ENCODE results near the gene NEK1.

NEK1 gene

GRCh38 chr4:169412046-169412445 lies 200.3 kb downstream of the NEK1 start:
- no peak for DNase-seq

DNA sequence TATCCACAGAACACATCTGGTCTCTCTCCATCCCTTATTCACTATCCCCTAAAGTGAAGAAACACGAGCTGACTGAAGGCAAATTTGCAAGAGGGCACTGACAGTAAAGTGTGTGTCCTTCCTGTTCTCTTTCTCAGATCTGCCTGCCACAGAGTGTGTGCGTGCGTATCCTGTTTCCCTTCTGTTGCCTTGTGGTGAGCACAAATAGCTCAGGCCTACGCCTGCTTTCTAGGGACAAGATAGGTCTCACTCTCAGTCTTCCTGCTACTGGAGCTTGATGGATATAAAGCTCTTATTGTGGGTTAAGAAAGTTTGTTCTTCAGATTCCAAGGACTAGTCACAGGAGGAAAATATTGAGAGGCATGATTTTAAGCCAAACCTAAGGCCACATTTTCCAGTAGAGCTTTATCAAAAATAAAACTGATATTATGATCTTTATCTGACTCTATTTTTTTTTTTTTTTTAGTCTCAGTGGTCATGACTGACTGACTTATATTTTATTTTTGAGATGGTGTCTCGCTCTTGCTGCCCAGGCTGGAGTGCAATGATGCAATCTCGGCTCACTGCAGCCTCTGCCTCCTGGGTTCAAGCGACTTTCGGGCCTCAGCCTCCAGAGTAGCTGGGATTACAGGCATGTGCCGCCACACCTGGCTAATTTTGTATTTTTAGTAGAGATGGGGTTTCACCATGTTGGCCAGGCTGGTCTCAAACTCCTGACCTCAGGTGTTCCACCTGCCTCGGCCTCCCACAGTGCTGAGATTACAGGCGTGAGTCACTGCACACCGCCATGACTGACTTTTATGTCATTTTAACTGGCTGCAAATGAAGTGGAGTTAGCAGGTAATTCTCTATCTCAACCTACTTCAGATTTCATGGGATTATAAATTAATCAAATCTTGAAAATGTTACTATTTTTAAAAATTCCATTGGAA lies 201.3 kb downstream of the NEK1 start:
- no peak for DNase-seq

- no peak for DNase-seq
These were observed 205.1 kb downstream of the NEK1 start for GRCh38 chr4:169407217-169407845.

DNA sequence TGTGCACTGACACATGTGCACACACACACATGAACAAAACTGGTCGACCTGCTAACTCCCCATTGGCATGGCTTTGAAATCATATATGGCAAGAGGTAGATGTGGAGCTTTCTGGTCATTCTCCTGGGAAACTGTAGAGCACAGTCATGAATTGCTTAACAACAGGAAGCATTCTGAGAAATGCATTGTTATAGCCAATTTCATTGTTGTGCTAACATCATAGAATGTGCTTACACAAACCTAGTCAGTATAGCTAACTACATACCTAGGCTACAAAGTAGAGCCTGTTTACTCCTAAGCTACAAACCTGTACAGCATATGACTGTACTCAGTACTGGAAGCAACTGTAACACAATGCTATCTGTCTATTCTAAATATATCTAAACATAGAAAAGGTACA lies 207.4 kb downstream of the NEK1 start:
- no peak for DNase-seq

- DNase-seq: no peak
These were observed 211.6 kb downstream of the NEK1 start for GRCh38 chr4:169400832-169401231.

GRCh38 chr4:169399976-169400767 lies 212.2 kb downstream of the NEK1 start:
- no peak for DNase-seq

- no peak for DNase-seq
These were observed 214.1 kb downstream of the NEK1 start for GRCh38 chr4:169398316-169398715.

DNA sequence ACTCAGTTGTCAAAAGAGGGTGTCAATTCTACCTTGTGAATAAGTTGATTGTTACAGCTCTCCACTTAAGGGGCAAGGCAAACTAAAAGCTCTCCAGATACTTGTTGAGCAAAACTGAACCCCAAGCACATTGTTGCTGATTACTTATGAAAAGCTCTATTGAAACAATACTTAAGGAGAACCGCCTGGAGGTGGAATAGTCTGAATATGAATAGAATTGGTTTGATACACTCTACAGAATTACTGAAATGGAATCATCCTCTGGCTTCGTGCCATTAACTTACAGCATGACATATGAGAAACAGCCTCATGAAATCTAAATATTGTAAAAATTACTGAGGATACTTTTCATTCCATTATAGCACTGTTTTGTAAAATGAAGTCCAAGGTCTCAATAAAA lies 214.6 kb downstream of the NEK1 start:
- DNase-seq: no peak

DNA sequence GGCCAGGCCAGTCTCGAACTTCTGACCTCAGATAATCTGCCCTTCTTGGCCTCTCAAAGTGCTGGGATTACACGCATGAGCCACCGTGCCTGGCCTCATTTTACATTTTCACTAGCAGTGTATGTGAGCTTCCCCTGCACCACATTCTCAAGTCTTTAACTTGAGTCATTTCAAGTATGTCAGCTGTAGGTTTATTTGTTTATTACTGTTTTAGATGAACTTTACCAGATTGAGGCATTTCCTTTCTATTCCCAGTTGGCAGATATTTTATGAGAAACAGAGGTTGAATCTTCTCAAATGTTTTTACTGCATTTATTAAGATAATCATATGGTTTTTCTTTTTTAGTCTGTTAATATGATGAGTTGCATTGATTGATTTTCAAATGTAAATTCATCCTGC lies 227.0 kb downstream of the NEK1 start:
- DNase-seq: no peak

DNA sequence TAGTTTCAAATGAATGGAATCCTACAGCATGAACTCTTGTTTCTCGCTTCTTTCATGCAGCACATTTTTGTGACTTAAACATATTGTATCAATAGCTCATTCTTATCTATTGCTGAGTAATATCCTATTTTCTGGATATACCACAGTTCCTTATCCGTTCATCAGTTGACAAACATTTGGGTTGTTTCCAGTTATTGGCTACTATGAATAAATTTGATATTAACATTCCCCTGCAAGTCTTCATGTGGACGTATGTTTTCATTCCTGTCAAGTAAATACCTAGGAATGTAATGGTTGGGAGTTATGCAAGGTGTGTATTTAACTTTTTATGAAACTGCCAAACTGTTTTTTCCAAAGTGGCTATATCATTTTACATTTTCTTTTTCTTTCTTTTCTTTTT lies 227.6 kb downstream of the NEK1 start:
- DNase-seq: no peak

GRCh38 chr4:169383724-169384123 lies 228.7 kb downstream of the NEK1 start:
- no peak for DNase-seq

DNA sequence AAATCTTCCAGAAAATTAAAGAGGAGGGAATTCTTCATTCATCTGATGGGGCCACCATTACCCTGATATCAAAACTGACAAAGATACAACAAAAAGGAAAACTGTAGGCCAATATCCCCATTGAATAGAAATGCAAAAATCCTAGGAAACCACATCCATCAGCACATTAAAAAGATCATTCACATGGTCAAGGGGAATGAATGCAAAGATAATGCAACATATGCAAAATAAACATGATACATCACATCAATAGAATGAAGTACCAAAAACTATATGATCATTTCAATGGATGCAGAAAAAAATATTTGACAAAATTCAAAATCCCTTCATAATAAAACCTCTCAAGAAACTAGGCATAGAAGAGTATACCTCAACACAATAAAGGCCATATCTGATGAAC lies 232.7 kb downstream of the NEK1 start:
- no peak for DNase-seq

DNA sequence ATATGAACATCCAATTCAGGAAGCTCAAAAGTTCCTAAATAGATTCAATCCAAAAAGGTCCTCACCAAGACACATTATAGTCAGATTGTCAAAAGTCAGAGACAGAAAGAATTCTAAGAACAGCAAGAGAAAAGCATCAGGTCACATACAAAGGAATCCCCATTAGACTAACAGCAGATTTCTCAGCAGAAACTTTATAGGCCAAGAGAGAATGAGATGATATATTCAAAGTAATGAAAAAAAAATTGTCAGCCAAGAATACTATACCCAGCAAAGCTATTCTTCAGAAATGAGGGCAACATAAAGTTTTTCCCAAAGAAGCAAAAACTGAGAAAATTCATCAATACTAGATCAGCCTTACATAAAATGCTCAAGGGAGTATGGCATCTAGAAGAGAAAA lies 235.0 kb downstream of the NEK1 start:
- DNase-seq: no peak

DNA sequence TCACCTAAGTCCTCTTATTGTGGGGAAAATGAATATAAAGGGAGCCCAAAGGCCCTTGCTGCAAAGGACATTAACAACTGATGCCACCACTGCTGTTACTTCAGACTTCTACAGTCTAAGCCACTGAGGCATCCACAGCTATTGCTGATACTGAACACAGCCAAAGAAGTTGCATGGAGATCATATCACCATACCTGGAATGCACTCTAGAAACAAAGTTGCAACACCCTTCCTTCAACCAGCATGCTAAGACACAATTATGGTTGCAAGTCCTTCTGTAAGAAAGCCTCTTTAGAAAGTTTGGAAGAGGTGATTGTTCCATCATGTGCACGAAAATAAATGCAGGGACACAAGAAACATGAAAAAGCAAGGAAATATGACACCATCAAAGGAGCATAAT lies 236.0 kb downstream of the NEK1 start:
- DNase-seq: no peak

- DNase-seq: no peak
These were observed 239.6 kb downstream of the NEK1 start for GRCh38 chr4:169372791-169373190.

GRCh38 chr4:169369634-169370033 lies 242.7 kb downstream of the NEK1 start:
- DNase-seq: no peak

DNA sequence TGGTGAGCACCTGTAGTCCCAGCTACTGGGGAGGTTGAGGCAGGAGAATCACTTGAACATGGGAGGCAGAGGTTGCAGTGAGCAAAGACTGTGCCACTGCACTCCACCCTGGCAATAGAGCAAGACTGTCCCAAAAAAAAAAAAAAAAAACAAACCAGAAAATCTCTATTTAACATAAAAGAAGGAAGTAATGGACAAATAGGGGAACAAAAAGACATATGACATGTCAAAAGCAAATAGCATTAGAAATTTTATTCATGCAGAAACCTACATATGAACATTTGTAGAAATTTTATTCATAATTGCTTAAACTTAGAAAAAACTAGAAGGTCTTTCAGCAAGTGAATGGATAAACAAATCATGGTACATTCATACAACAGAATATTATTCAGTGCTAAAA lies 244.6 kb downstream of the NEK1 start:
- DNase-seq: no peak

- DNase-seq: no peak
These were observed 245.6 kb downstream of the NEK1 start for GRCh38 chr4:169366821-169367220.

GRCh38 chr4:169362607-169363006 lies 249.8 kb downstream of the NEK1 start:
- no peak for DNase-seq

- no peak for DNase-seq
These were observed 250.6 kb downstream of the NEK1 start for GRCh38 chr4:169361756-169362155.

GRCh38 chr4:169359961-169360360 lies 252.4 kb downstream of the NEK1 start:
- no peak for DNase-seq

DNA sequence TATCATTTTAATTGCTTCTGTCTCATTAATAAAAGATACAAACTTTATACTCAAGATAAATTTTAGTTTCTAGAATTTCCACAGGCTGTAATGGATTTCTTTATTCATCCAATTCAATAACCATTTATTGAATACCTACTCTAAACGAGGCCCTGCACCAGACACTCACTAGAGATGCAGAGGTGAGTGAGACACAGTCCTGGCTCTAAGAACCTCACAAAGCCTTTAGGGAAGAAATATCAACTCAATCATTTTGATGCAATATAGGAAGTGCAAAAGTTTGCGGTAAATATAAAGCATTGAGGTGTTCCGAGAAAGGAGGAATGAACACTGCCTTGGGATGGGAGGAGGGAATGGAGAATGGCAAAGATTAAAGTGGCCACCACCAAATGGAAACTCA lies 260.0 kb downstream of the NEK1 start:
- no peak for DNase-seq

GRCh38 chr4:169351872-169352271 lies 260.5 kb downstream of the NEK1 start:
- no peak for DNase-seq

- DNase-seq: no peak
These were observed 263.8 kb downstream of the NEK1 start for GRCh38 chr4:169348541-169348940.

Data from NCI-H1694 treated with DMSO at 0.1 percent for 48 hours (cell line).